Lower leg skin (tissue), 3 donors: ENCODE data around the gene TMEM225.

Experiments used
- CTCF ChIP-seq, 3 donors: fragments of 450-650 bp; IDR thresholded peaks; one replicate each; pipeline ENCODE4 v1.5.1; 2016; ENCODE audit warnings: antibody characterized with exemption in 3 of 3, mild to moderate bottlenecking in 3 of 3, moderate library complexity in 2 of 3
- POLR2A ChIP-seq, 2 donors: fragments of 450-650 bp; IDR thresholded peaks; one replicate each; pipeline ENCODE4 v1.6.1; 2016 to 2017; ENCODE audit warnings: antibody characterized with exemption in 2 of 2, mild to moderate bottlenecking in 1 of 2, moderate library complexity in 1 of 2

DNA sequence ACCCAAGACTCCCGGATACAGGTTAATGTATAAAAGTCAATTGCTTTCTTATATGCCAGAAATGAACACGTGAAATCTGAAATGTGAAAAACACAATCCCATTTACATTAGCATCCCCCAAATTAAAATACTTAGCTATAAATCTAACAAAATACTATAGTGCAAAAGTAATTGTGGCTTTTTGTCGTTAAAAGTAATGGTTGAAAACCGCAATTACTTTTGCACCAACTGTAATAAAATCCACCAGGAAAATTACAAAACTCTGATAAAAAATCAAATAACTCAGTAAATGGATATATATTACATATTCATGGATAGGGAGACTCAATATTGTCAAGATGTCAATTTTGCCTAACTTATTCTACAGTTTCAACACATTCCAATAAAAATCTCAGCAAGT, 4.6 kb downstream of the TMEM225 start:
- TF ChIP-seq POLR2A (IDR thresholded peaks at IDR 0.05) (no peak), CTCF (IDR thresholded peaks at IDR 0.05) (no peak)
